ENCODE measurements around the gene SULT4A1.

SULT4A1 gene

GRCh38 chr22:43852573-43853327, 9.6 kb downstream of the SULT4A1 start:
- no peak for DNase-seq (ENCODE audit: low spot score)
- in situ Hi-C loops (cut with MboI; ENCODE audit: low pct_unique_long_range_greater_than_20kb, low sequenced_read_pairs, unreplicated experiment) = no loop called here
- no peak for TF ChIP-seq CTCF (IDR thresholded peaks at IDR 0.05; ENCODE audit: extremely low read depth, insufficient read depth, missing control alignments)

GRCh38 chr22:43851979-43852307, 10.4 kb downstream of the SULT4A1 start:
- in situ Hi-C loops (cut with MboI; ENCODE audit: low pct_unique_long_range_greater_than_20kb, low sequenced_read_pairs, unreplicated experiment) = no loop called here
- TF ChIP-seq CTCF (IDR thresholded peaks at IDR 0.05; ENCODE audit: extremely low read depth, insufficient read depth, missing control alignments) = no peak
- DNase-seq (ENCODE audit: low spot score) = no peak

GRCh38 chr22:43851058-43851978, 11.0 kb downstream of the SULT4A1 start:
- DNase-seq (ENCODE audit: low spot score) = no peak
- no peak for TF ChIP-seq CTCF (IDR thresholded peaks at IDR 0.05; ENCODE audit: extremely low read depth, insufficient read depth, missing control alignments)
- in situ Hi-C loops (cut with MboI; ENCODE audit: low pct_unique_long_range_greater_than_20kb, low sequenced_read_pairs, unreplicated experiment) = no loop called here

GRCh38 chr22:43850529-43850928, 11.8 kb downstream of the SULT4A1 start:
- no peak for TF ChIP-seq CTCF (IDR thresholded peaks at IDR 0.05; ENCODE audit: extremely low read depth, insufficient read depth, missing control alignments)
- DNase-seq (ENCODE audit: low spot score) = no peak
- in situ Hi-C loops (cut with MboI; ENCODE audit: low pct_unique_long_range_greater_than_20kb, low sequenced_read_pairs, unreplicated experiment) = no loop called here

GRCh38 chr22:43849731-43850130, 12.6 kb downstream of the SULT4A1 start:
- TF ChIP-seq CTCF (IDR thresholded peaks at IDR 0.05; ENCODE audit: extremely low read depth, insufficient read depth, missing control alignments) = no peak
- no peak for DNase-seq (ENCODE audit: low spot score)
- in situ Hi-C loops (cut with MboI; ENCODE audit: low pct_unique_long_range_greater_than_20kb, low sequenced_read_pairs, unreplicated experiment) = no loop called here

GRCh38 chr22:43848366-43849171, 13.7 kb downstream of the SULT4A1 start:
- TF ChIP-seq CTCF (IDR thresholded peaks at IDR 0.05; ENCODE audit: extremely low read depth, insufficient read depth, missing control alignments) = peak; percentile 33
- in situ Hi-C loops (cut with MboI; ENCODE audit: low pct_unique_long_range_greater_than_20kb, low sequenced_read_pairs, unreplicated experiment) = no loop called here
- DNase-seq (ENCODE audit: low spot score) = no peak

All from GM13977 (cell line).